ENCODE data around the gene IL1RL1.

GRCh38 chr2:102369866-102370265 is 58.5 kb downstream of the IL1RL1 start:
- no peak for TF ChIP-seq CTCF (IDR thresholded peaks at IDR 0.05)
- TF ChIP-seq POLR2A (IDR thresholded peaks at IDR 0.05): no peak
- TF ChIP-seq EP300 (IDR thresholded peaks at IDR 0.05): no peak

All from sigmoid colon (tissue), 4 donors.